Measurements from ENCODE around the gene PDHB. TPM values are rescaled to one million over a fixed set of nuclear protein-coding genes. Genes with fewer than 3 reads are reported as not detected.

Gene PDHB
- polyA plus RNA-seq, 2 donors: 59.0 to 82.0 TPM

GRCh38 chr3:58470363-58471024, 36.9 kb upstream of the PDHB start:
- H3K9me3 ChIP-seq (ENCODE audit: control insufficient read depth in 2 of 2, insufficient read depth in 1 of 2, low read depth in 1 of 2, low read length in 1 of 2): peaks cover 0 to 2% of the 10 kb centered on the region in 2 donors
- H3K4me1 ChIP-seq (ENCODE audit: control insufficient read depth in 2 of 2, insufficient read depth in 2 of 2, low read length in 1 of 2): peaks cover 0 to 10% of the 10 kb centered on the region in 2 donors
- H3K27me3 ChIP-seq (ENCODE audit: control insufficient read depth in 1 of 2, insufficient read depth in 2 of 2, low read length in 2 of 2): no peaks in the 10 kb centered on the region
- H3K27ac ChIP-seq (ENCODE audit: low read depth in 2 of 2, low read length in 1 of 2): peak overlapping the region; percentile 69 to 91
- 81 to 86% methylated on average over 12 of the region's 12 CpGs for WGBS, 2 donors
- H3K36me3 ChIP-seq (ENCODE audit: control insufficient read depth in 2 of 2, insufficient read depth in 2 of 2, low read length in 1 of 2): no peaks in the 10 kb centered on the region
- no peak overlapping the region for H3K4me3 ChIP-seq (ENCODE audit: low read depth in 1 of 2, low read length in 2 of 2)

GRCh38 chr3:58469096-58469495, 35.5 kb upstream of the PDHB start:
- no peak overlapping the region for H3K4me3 ChIP-seq (ENCODE audit: low read depth in 1 of 2, low read length in 2 of 2)
- no peaks in the 10 kb centered on the region for H3K36me3 ChIP-seq (ENCODE audit: control insufficient read depth in 2 of 2, insufficient read depth in 2 of 2, low read length in 1 of 2)
- WGBS, 2 donors: 89 to 93% methylated on average over 4 of the region's 4 CpGs
- peaks cover 0 to 2% of the 10 kb centered on the region in 2 donors for H3K9me3 ChIP-seq (ENCODE audit: control insufficient read depth in 2 of 2, insufficient read depth in 1 of 2, low read depth in 1 of 2, low read length in 1 of 2)
- H3K27ac ChIP-seq (ENCODE audit: low read depth in 2 of 2, low read length in 1 of 2): no peak overlapping the region
- peaks cover 0 to 10% of the 10 kb centered on the region in 2 donors for H3K4me1 ChIP-seq (ENCODE audit: control insufficient read depth in 2 of 2, insufficient read depth in 2 of 2, low read length in 1 of 2)
- no peaks in the 10 kb centered on the region for H3K27me3 ChIP-seq (ENCODE audit: control insufficient read depth in 1 of 2, insufficient read depth in 2 of 2, low read length in 2 of 2)

- Histone ChIP-seq H3K4me3 (ENCODE audit: low read depth in 1 of 2, low read length in 2 of 2) (no peak overlapping the region), H3K36me3 (ENCODE audit: control insufficient read depth in 2 of 2, insufficient read depth in 2 of 2, low read length in 1 of 2) (no peaks in the 10 kb centered on the region), H3K27me3 (ENCODE audit: control insufficient read depth in 1 of 2, insufficient read depth in 2 of 2, low read length in 2 of 2) (no peaks in the 10 kb centered on the region), H3K27ac (ENCODE audit: low read depth in 2 of 2, low read length in 1 of 2) (no peak overlapping the region), H3K9me3 (ENCODE audit: control insufficient read depth in 2 of 2, insufficient read depth in 1 of 2, low read depth in 1 of 2, low read length in 1 of 2) (peaks cover 0 to 2% of the 10 kb centered on the region in 2 donors), H3K4me1 (ENCODE audit: control insufficient read depth in 2 of 2, insufficient read depth in 2 of 2, low read length in 1 of 2) (peaks cover 0 to 9% of the 10 kb centered on the region in 2 donors)
- WGBS, 2 donors: 84 to 85% methylated on average over 4 of the region's 4 CpGs
These were observed 33.4 kb upstream of the PDHB start for GRCh38 chr3:58466899-58467563.

- Histone ChIP-seq H3K36me3 (ENCODE audit: control insufficient read depth in 2 of 2, insufficient read depth in 2 of 2, low read length in 1 of 2) (no peaks in the 10 kb centered on the region), H3K4me3 (ENCODE audit: low read depth in 1 of 2, low read length in 2 of 2) (no peak overlapping the region), H3K4me1 (ENCODE audit: control insufficient read depth in 2 of 2, insufficient read depth in 2 of 2, low read length in 1 of 2) (no peaks in the 10 kb centered on the region), H3K9me3 (ENCODE audit: control insufficient read depth in 2 of 2, insufficient read depth in 1 of 2, low read depth in 1 of 2, low read length in 1 of 2) (peaks cover 0 to 2% of the 10 kb centered on the region in 2 donors), H3K27me3 (ENCODE audit: control insufficient read depth in 1 of 2, insufficient read depth in 2 of 2, low read length in 2 of 2) (no peaks in the 10 kb centered on the region), H3K27ac (ENCODE audit: low read depth in 2 of 2, low read length in 1 of 2) (no peak overlapping the region)
- WGBS, 2 donors: 72% methylated on average over 3 of the region's 3 CpGs
These were observed 31.2 kb upstream of the PDHB start for GRCh38 chr3:58464866-58465265.

GRCh38 chr3:58463942-58464271, 30.3 kb upstream of the PDHB start:
- 29 to 35% methylated on average over 5 of the region's 5 CpGs for WGBS, 2 donors
- H3K36me3 ChIP-seq (ENCODE audit: control insufficient read depth in 2 of 2, insufficient read depth in 2 of 2, low read length in 1 of 2): no peaks in the 10 kb centered on the region
- no peak overlapping the region for H3K27ac ChIP-seq (ENCODE audit: low read depth in 2 of 2, low read length in 1 of 2)
- H3K27me3 ChIP-seq (ENCODE audit: control insufficient read depth in 1 of 2, insufficient read depth in 2 of 2, low read length in 2 of 2): no peaks in the 10 kb centered on the region
- H3K4me3 ChIP-seq (ENCODE audit: low read depth in 1 of 2, low read length in 2 of 2): no peak overlapping the region
- no peaks in the 10 kb centered on the region for H3K4me1 ChIP-seq (ENCODE audit: control insufficient read depth in 2 of 2, insufficient read depth in 2 of 2, low read length in 1 of 2)
- H3K9me3 ChIP-seq (ENCODE audit: control insufficient read depth in 2 of 2, insufficient read depth in 1 of 2, low read depth in 1 of 2, low read length in 1 of 2): no peaks in the 10 kb centered on the region

- H3K27ac ChIP-seq (ENCODE audit: low read depth in 2 of 2, low read length in 1 of 2): peak overlapping the region in 1 of 2 donors; percentile 60
- H3K4me3 ChIP-seq (ENCODE audit: low read depth in 1 of 2, low read length in 2 of 2): no peak overlapping the region
- no peaks in the 10 kb centered on the region for H3K9me3 ChIP-seq (ENCODE audit: control insufficient read depth in 2 of 2, insufficient read depth in 1 of 2, low read depth in 1 of 2, low read length in 1 of 2)
- 19 to 27% methylated on average over 18 of the region's 18 CpGs for WGBS, 2 donors
- H3K4me1 ChIP-seq (ENCODE audit: control insufficient read depth in 2 of 2, insufficient read depth in 2 of 2, low read length in 1 of 2): no peaks in the 10 kb centered on the region
- H3K36me3 ChIP-seq (ENCODE audit: control insufficient read depth in 2 of 2, insufficient read depth in 2 of 2, low read length in 1 of 2): no peaks in the 10 kb centered on the region
- no peaks in the 10 kb centered on the region for H3K27me3 ChIP-seq (ENCODE audit: control insufficient read depth in 1 of 2, insufficient read depth in 2 of 2, low read length in 2 of 2)
These were observed 29.7 kb upstream of the PDHB start for GRCh38 chr3:58463181-58463941.

- no peak overlapping the region for H3K4me3 ChIP-seq (ENCODE audit: low read depth in 1 of 2, low read length in 2 of 2)
- WGBS, 2 donors: 78 to 79% methylated on average over 4 of the region's 4 CpGs
- H3K27ac ChIP-seq (ENCODE audit: low read depth in 2 of 2, low read length in 1 of 2): no peak overlapping the region
- no peaks in the 10 kb centered on the region for H3K27me3 ChIP-seq (ENCODE audit: control insufficient read depth in 1 of 2, insufficient read depth in 2 of 2, low read length in 2 of 2)
- no peaks in the 10 kb centered on the region for H3K9me3 ChIP-seq (ENCODE audit: control insufficient read depth in 2 of 2, insufficient read depth in 1 of 2, low read depth in 1 of 2, low read length in 1 of 2)
- no peaks in the 10 kb centered on the region for H3K4me1 ChIP-seq (ENCODE audit: control insufficient read depth in 2 of 2, insufficient read depth in 2 of 2, low read length in 1 of 2)
- H3K36me3 ChIP-seq (ENCODE audit: control insufficient read depth in 2 of 2, insufficient read depth in 2 of 2, low read length in 1 of 2): no peaks in the 10 kb centered on the region
These were observed 29.2 kb upstream of the PDHB start for GRCh38 chr3:58462829-58463180.

GRCh38 chr3:58459160-58459559, 25.5 kb upstream of the PDHB start:
- WGBS, 2 donors: 64 to 73% methylated on average over 4 of the region's 4 CpGs

GRCh38 chr3:58452176-58452575, 18.5 kb upstream of the PDHB start:
- H3K9me3 ChIP-seq (ENCODE audit: control insufficient read depth in 2 of 2, insufficient read depth in 1 of 2, low read depth in 1 of 2, low read length in 1 of 2): peaks cover 0 to 2% of the 10 kb centered on the region in 2 donors
- no peak overlapping the region for H3K4me3 ChIP-seq (ENCODE audit: low read depth in 1 of 2, low read length in 2 of 2)
- H3K36me3 ChIP-seq (ENCODE audit: control insufficient read depth in 2 of 2, insufficient read depth in 2 of 2, low read length in 1 of 2): no peaks in the 10 kb centered on the region
- H3K4me1 ChIP-seq (ENCODE audit: control insufficient read depth in 2 of 2, insufficient read depth in 2 of 2, low read length in 1 of 2): no peaks in the 10 kb centered on the region
- H3K27me3 ChIP-seq (ENCODE audit: control insufficient read depth in 1 of 2, insufficient read depth in 2 of 2, low read length in 2 of 2): no peaks in the 10 kb centered on the region
- H3K27ac ChIP-seq (ENCODE audit: low read depth in 2 of 2, low read length in 1 of 2): no peak overlapping the region
- 58 to 75% methylated on average over 1 of the region's 1 CpG for WGBS, 2 donors

More at GRCh38 chr3:58459160-58459559, 25.5 kb upstream of the PDHB start:
- Histone ChIP-seq H3K9me3 (ENCODE audit: control insufficient read depth in 2 of 2, insufficient read depth in 1 of 2, low read depth in 1 of 2, low read length in 1 of 2) (no peaks in the 10 kb centered on the region), H3K27ac (ENCODE audit: low read depth in 2 of 2, low read length in 1 of 2) (no peak overlapping the region), H3K36me3 (ENCODE audit: control insufficient read depth in 2 of 2, insufficient read depth in 2 of 2, low read length in 1 of 2) (no peaks in the 10 kb centered on the region), H3K27me3 (ENCODE audit: control insufficient read depth in 1 of 2, insufficient read depth in 2 of 2, low read length in 2 of 2) (no peaks in the 10 kb centered on the region), H3K4me1 (ENCODE audit: control insufficient read depth in 2 of 2, insufficient read depth in 2 of 2, low read length in 1 of 2) (no peaks in the 10 kb centered on the region), H3K4me3 (ENCODE audit: low read depth in 1 of 2, low read length in 2 of 2) (no peak overlapping the region)

Data from esophagus (tissue), 2 donors.